GM18502 (cell line): ENCODE data around the gene PTK7.
"Not testable (repeated sequence)": the region's sequence is repeated elsewhere in the genome, so short reads cannot be mapped to it uniquely, and the experiment has no call there.

ENCODE experiments used
- ATAC-seq: cut with Tn5 transposase; IDR thresholded peaks from one replicate; pipeline ENCODE4 v1.9.1; 2021; ENCODE audit warnings: mild to moderate bottlenecking; ENCODE audit not compliant: unreplicated experiment, poor library complexity

The PTK7 gene

DNA sequence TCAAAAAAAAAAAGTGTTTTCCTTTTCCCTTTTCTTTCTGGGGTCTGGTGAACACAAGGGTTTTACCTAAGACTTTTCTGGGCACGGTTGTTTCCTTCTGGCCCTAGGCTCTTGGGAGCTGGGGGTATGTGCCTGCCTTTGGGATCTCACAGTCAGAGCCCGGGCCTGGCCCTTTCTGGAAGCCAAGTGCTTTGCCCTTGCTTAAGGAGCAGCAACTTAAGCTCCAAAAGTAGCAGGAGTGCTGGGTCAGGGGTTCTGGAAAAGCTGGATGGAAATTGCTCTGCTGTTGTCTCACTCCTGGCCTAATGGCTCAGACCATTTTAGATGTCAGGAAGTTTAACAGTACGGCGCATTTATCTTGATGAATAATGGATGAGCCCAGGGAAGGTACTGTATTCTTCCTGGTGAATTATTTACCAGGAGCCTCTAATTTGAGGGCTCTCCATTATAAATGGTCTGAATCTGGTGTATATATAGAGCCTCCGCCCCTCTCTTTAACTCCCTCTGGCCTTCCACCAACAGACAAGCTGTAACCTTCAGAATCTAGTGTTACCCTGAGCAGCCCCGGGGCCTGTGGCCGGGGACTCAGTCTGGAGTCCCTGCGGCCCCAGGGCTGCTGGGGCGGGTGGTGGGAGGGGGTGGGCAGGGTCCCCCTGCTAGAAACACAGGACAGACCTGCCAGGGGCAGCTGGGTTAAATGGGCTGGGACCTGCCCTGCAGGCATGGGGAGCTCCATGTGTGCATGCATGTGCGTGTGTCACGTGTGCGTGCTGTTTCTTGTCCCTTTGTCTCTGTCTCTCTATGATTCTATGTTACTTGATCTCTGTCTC is 37.5 kb downstream of the PTK7 start:
- ATAC-seq, result no peak

DNA sequence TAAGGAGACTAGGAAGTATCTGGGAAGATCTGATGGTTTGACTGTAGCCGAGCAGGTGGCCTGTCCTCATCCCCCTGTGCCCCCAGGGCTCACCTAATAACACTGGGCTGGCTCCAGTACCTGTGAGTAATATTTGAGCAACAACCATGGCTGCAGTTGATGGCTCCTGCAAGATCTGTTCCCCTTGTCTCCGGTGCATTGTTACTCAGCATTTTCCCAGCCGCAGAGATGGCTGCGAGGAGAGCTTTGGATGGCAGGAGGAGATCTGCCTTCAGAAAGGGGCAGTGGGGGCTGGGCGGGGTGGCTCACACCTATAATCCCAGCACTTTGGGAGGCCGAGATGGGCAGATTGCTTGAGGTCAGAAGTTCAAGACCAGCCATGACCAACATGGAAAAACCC is 39.3 kb downstream of the PTK7 start:
- no peak for ATAC-seq

DNA sequence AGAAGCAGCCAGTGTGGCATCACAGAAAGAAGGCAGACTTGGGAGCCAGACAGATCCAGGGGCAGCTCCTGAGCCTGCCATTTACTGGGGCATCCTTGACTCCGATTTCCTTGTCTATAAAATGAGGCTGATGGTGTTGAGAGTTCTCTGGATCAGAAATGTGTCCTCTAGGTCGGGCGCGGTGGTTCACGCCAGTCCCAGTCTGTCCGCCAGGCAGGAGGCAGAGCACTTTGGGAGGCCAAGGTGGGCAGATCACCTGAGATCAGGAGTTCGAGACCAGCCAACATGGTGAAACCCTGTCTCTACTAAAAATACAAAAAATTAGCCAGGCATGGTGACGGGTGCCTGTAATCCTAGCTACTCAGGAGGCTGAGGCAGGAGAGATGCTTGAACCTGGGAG is 41.4 kb downstream of the PTK7 start:
- ATAC-seq, result not testable (repeated sequence)

DNA sequence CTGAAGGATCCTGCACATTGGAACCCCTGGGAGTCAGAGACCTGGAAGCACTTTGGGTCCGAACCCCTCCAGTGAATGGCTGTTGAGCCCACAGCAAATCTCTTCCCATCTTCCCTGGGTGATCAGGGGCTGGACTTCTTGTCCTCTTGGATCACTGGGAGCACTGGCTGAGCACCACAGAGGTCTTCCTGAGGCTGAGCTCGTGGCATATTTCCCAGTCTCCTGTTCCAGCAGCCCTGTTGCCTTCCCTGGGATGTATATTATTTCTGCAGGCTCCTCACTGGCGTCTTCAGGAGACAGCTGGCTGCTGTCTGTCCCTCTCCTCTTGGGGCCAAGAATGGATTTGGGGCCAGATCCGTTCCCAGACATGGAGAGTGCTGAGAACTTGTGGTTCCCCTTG is 43.4 kb downstream of the PTK7 start:
- no peak for ATAC-seq

DNA sequence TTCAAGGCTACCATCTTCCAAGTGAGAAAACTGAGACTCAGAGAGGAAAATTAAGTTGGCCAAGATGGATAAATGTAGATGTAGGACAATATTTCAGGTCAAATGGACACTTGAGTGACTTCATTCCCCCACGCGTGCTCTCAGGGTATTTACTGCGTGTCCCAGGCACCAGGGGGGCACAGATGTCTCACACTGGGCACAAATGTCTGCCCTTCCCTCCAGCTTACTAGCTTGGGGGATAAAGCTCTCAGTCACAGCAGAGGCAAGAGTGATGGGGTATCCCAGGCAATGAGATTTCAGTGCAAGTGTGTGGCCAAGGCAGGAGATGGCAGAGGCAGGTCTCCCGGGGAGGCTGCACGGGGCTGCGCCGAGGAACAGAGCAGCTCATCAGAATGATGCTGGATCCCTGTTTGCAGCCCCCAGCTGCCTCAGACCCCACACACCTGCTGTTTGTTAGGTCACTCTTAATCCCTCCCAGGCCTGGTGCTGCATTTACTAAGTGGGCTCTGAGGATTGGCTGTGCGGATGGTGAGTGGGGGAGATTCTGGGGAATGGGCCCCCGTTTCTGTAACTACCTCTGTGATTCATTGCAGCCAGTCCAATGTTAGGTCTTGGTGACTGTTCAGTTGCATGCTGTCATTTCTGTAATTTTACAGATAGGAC is 44.1 kb downstream of the PTK7 start:
- ATAC-seq, result no peak

DNA sequence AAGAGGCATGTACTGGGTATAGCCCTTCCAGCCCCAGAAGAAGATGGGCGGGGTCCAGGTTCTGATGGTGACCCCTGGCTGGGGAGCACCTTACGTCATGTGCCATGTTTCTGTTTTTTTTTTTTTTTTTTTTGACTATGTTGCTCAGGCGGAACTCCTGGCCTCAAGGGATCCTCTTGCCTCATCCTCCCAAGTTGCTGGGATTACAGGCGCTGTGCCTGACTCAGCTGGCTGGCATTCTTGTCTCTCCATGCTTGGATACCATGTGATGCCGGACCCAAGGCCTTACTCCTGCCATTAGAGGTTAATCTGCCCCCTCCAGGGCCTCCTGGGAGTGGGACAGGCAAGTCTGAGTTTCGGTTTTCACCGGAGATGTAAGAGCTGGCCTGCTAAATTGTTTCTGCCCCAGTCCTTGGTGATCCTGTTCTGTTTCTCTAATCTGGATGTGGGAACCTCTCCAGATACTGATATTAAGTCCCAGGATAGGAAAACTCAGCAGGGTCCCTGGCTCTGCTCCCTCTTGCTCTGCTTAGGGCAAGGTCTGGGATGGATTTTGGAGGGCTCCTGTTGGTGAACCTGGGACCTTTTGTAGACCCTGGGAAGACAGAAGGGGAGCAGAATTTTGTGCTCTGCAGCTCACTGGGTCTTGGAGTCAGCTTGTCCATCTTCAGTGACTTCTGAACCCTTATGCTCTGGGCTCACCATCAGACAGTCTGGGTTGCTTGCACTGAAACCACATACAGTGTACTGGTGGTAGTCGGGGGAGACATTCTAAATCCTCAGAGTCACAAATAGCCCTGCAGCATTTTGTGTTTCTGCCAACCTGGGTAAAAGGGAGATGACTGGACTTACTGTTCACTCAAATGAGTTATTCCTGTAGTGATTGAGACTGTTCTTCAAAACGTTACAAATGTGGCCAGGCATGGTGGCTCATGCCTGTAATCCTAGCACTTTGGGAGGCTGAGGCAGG is 45.1 kb downstream of the PTK7 start:
- no peak for ATAC-seq

DNA sequence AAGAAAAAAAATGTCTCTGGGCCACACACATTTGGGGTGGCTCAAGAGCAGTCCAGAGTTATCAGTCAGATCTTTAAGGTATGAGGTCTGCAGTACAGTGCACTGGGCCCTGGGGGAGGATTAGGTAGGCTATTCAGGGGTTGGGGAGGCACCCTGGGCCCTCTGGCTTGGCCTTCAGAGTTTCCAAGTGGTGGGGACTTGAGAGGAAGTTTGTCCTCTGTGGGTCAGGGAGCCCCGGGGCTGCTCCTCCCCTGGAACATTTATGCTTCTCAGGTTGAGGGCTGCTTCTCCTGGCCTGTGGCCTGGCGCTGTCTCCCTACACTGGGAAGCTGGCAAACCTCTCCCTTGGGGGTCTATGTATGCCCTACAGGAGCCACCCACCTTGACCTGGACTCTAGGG is 46.0 kb downstream of the PTK7 start:
- ATAC-seq, result no peak

DNA sequence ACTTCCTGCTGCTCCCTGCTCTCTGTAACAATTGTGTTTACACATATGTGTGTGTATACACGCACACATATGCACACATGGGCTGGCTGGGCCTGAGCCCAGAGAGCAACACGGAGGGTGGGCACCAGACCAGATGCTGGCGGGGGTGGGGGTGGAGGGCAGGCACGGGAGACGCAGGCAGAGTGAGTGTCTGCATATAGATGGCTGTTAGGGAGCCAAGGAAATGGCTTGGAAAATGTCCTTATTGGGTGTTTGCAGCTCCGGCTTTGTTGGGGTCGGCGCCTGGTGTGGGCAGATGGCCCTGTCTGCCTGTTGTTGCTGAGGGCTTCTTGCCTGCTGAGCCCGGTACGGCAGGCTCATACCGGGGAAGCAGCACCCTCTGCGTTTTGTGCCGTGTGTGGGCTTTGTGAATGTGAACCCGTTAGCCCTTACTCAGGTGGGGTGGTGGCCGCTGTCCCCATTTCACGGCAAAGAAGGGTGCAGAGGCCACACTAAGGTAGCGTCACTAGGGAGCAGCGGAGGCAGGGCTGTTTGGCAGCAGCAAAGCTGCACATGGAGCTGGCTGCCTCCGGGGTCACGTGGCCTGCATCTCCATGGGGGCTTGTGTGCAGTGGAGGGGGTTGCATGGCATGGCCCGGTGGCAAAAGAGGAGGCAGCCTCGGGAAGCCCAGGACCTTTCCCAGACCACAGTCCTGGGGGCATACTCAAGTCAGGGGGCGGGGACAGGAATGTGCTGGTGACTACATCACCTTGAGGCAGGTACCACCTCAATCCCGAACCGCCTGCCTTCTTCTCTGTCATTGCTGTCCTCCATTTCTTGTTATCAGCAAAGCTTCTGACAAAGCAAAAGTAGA is 47.6 kb downstream of the PTK7 start:
- ATAC-seq, result no peak

DNA sequence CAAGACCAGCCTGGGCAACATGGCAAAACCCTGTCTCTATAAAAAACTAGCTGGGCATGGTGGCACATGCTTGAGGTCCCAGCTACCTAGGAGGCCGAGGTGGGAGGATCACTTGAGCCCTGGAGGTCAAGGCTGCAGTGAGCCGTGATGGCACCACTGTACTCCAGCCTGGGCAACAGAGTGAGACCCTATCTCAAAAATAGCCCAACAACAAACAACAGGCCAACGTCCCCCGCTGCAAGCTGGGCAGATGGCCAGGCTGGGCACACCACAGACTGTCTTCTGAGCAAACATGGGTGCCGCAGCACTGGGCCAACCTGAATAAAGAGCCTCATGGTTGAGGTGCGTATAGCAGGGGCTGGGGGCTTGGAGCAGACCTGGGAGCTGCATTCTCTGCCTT is 48.4 kb downstream of the PTK7 start:
- no peak for ATAC-seq

DNA sequence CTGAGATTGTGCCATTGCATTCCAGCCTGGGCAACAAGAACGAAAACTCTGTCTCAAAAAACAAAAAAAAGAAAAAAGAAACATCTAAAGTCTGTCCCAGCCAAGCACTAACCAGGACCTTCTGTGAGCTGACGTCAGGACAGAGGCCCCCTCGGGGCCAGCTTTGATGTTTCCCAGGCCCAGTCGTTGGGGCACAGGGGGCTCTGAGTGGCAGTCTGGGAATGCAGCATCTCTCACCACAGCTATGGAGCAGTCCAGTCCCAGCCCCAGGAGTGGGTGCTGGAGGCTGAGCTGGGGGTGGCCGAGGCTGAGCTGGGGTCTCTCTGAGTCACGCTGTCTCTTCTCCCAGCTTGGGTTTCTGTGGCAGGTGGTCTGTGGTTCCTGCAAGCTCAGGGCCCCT is 49.0 kb downstream of the PTK7 start:
- no peak for ATAC-seq

DNA sequence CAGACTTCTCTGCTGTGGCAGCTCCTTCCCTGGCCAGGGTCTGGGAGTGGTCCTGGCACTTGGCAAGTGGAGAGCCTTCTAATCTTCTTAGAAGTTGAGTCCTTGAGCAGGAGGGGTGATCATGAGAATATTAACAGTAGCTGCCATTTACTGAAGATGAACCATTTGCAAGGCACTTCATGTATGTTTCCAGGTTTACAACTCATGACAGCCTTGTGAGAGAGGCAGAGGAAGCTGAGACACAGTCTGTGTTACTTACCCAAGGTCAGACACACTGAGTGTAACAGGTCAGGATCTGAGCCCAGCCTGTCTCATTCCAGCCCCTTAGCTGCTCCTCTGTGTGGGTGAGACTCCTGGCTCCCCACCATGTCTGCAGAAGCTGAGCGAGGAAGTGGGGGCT is 49.4 kb downstream of the PTK7 start:
- no peak for ATAC-seq

DNA sequence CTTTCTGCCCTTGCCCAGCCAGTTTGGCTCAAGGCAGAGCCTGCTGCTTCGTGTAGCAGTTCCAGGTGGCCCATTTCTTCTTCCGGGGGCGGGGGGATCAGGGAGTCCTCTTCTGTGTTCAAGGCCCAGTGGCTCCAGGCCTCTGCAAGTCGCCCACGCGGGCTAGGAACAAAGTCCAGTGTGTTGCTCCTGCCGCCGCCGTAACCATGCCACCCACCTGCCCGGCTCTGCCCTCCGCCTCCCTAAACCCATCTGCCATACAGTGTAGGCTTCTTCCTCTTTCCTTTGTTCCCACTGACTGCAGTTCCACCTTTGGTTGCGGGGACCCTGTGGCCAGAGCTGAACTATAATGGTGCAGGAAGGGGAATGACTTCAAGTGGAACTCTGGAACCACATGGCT is 51.1 kb downstream of the PTK7 start:
- ATAC-seq, result no peak

DNA sequence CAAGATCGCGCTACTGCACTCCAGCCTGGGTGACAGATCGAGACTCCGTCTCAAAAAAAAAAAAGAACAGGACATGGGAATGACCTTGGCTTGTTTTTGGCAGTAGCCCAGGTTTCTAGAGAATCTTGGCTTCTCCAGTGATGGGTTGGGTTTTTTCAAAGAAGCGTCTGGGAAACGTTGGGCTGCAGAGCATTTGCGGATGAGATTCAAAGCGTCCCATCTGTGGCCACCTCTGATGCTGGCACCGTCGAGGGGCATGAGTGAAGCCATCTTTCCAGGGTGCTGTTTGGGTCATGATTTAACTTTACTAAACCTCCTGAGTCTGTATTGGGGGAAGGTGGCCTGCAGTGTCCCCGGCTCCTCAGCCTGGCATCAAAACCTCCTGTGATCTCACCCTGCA is 51.8 kb downstream of the PTK7 start:
- ATAC-seq, result no peak

DNA sequence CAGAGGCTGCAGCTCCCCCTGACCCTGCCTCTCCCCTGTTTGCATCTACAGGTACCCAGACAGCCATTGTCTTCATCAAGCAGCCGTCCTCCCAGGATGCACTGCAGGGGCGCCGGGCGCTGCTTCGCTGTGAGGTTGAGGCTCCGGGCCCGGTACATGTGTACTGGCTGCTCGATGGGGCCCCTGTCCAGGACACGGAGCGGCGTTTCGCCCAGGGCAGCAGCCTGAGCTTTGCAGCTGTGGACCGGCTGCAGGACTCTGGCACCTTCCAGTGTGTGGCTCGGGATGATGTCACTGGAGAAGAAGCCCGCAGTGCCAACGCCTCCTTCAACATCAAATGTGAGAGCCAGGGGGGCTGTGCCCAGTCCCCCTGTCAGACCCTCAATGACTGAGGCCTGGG is 52.8 kb downstream of the PTK7 start:
- no peak for ATAC-seq

DNA sequence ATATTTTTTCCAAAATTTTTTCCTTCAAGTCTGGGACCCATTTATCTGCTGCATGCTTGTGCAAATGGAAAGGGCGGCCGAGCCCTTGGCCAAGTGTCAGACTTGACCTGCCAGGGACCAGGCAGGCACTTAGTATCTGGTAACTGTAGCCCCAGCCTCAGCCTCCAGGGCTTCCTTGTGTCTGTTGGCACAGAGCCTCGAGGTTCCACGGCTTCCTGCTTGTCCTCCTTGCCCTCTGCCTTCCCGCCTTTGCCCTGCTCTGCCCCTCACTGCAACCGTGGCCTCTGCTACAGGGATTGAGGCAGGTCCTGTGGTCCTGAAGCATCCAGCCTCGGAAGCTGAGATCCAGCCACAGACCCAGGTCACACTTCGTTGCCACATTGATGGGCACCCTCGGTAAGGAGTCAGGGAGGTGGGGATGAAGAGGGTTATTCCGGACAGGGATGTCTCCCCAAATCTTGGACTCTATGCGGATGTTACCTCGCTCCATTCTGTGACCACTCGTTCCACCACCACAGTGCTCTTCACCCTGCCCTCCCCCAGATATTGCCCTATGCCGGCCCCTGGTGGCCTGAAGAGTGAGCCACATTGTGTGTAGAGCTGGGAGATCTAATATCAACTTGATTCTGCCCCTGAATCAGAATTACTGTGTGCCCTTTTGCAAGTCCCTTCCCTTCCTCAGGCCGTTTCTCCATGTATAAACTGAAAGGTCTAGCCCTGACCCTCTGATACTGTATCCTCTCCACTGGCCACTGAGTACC is 53.5 kb downstream of the PTK7 start:
- ATAC-seq, result no peak

DNA sequence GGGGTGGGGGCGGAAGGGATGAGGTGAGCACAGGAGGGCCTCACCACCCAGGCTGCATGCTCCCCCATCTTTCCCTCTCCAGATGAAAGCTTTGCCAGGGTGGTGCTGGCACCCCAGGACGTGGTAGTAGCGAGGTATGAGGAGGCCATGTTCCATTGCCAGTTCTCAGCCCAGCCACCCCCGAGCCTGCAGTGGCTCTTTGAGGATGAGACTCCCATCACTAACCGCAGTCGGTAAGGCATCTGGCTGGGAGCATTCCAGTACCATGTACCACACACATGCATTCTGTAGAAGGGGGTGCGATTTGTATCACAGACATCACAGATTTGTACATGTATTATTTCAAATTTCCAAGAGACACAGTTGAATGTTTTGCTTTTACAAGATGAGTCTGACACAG is 54.3 kb downstream of the PTK7 start:
- ATAC-seq, result no peak

DNA sequence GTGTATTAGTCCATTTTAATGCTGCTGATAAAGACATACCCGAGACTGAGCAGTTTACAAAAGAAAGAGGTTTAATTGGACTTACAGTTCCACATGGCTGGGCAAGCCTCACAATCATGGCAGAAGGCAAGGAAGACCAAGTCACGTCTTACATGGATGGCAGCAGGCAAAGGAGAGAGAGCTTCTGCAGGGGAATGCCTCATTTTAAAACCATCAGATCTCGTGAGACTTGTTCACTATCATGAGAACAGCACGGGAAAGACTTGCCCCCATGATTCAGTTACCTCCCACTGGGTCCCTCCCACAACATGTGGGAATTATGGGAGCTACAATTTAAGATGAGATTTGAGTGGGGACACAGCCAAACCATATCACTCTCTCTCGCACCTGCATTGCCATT is 55.3 kb downstream of the PTK7 start:
- not testable (repeated sequence) for ATAC-seq

DNA sequence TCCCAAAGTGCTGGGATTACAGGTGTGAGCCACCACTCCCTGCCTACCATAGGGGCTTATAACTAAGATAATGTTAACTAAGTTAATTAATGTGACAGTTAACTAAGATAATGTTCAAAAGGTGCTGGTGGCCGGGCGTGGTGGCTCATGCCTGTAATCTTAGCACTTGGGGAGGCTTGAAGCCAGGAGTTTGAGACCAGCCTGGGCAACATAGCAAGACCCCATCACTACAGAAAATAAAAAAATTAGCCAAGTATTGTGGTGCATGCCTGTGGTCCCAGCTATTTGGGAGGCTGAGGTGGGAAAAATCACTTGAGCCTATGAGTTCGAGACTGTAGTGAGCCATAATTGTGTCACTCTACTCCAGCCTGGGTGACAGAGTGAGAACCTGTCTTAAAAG is 62.2 kb downstream of the PTK7 start:
- no peak for ATAC-seq

DNA sequence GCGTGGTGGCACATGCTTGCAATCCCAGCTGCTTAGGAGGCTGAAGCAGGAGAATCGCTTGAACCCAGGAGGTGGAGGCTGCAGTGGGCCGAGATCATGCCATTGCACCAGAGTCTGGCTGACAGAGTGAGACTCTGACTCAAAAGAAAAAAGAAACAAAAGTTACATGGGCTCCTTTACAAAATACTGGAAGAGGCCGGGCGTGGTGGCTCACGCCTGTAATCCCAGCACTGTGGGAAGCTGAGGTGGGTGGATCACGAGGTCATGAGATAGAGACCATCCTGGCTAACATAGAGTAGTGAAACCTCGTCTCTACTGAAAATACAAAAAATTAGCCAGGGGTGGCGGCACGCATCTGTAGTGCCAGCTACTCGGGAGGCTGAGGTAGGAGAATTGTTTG is 63.9 kb downstream of the PTK7 start:
- not testable (repeated sequence) for ATAC-seq
